Right atrium auricular region (tissue), 2 donors: ENCODE results near the gene GRB2. TPM values are rescaled to one million over a fixed set of nuclear protein-coding genes. Genes with fewer than 3 reads are reported as not detected.
"Not testable (repeated sequence)": the region's sequence is repeated elsewhere in the genome, so short reads cannot be mapped to it uniquely, and the experiment has no call there.

Source experiments
- DNase-seq: peaks from one replicate; pipeline ENCODE4 v3.0.0-alpha.2; 2019; ENCODE audit warnings: low spot score
- H3K27ac ChIP-seq, 2 donors: fragments of 200-600 bp; sonication (generic); 1 replicate in 1 of 2; 2 replicates in 1 of 2; pipeline ENCODE4 v1.5.1; 2016 to 2019
- H3K27me3 ChIP-seq, 2 donors: fragments of 200-600 bp; sonication (generic); one replicate each; pipeline versions ENCODE4 v1.5.1 to v1.6.0; 2017 to 2019
- H3K36me3 ChIP-seq: fragments of 200-600 bp; sonication (generic); one replicate; pipeline ENCODE4 v1.5.1; 2016
- H3K4me1 ChIP-seq, 2 donors: fragments of 200-600 bp; sonication (generic); one replicate each; pipeline versions ENCODE4 v1.5.1 to v1.6.0; 2017 to 2019
- H3K4me3 ChIP-seq, 2 donors: fragments of 200-600 bp; sonication (generic); 1 replicate in 1 of 2; 2 replicates in 1 of 2; pipeline ENCODE4 v1.5.1; 2017 to 2019; ENCODE audit warnings: mild to moderate bottlenecking in 1 of 2, moderate library complexity in 1 of 2
- H3K9me3 ChIP-seq, 2 donors: fragments of 200-600 bp; sonication (generic); one replicate each; pipeline ENCODE4 v1.5.1; 2019
- total RNA-seq, 2 donors: library from RNA; depleted of rRNA; stranded (reverse); fragments of >200 nt; gene quantifications; one replicate each; pipeline ENCODE4 v1.1.0, GENCODE V29; 2016
- TF ChIP-seq, protein P1 (sequence below), 2 donors: fragments of 200-600 bp; sonication (generic); IDR thresholded peaks; one replicate each; pipeline ENCODE4 v1.5.1; 2019; ENCODE audit warnings: antibody characterized with exemption in 2 of 2

Gene GRB2
- total RNA-seq: 100 to 1,000 TPM in 1 of 2 donors, 10 to 100 TPM in 1; 80.8 to 112 TPM

DNA sequence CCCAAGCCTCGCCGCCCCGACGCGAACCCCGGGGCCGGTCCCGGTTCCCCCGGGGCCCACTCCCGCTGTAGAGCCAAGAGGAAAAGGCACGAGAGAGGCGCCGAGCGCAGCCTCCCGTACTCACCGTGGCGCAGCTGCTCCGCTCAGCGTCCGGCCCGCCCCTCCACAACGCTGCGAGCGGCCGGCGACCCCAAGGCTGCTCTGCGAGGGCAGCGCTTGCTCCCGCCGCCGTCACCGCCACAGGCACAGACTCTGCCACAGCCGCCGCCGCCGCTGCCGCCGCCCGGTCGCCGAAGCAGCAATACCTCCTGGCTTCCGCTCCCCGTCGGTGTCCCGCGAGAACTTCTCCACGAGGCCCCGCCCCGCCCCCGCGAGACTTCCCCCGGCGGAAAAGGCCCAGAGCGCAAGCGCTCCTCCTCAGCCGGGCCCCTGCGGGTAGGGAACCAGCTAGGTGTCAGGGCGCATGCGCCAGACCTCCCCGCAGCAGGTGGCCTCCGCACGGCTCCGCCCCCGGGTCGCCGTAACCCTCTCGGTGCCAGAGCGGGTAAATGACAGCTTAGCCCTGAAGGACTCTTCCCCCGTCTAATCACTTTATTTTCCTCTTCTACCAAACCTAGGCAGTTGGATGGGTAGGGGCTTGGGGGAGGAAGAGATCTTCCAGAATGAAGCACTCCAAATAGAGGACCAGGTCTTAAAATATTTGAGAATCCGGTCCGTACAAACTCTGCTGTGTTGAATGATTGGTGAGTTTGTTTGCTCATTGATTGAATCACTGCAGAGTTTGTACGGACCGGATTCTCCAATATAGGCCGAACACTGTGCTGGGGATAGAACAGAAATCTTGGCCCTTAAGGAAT is at the start of gene GRB2:
Gene GRB2, minus strand, starts transcription at position 314 of the 857 bp plus-strand sequence. CDS start 12,050 bp downstream, outside the sequence.
- no peaks in the 10 kb centered on the region for H3K27me3 ChIP-seq
- H3K27ac ChIP-seq: peak within 1 kb of the TSS; percentile 85 to 93
- TF ChIP-seq, protein P1, sequence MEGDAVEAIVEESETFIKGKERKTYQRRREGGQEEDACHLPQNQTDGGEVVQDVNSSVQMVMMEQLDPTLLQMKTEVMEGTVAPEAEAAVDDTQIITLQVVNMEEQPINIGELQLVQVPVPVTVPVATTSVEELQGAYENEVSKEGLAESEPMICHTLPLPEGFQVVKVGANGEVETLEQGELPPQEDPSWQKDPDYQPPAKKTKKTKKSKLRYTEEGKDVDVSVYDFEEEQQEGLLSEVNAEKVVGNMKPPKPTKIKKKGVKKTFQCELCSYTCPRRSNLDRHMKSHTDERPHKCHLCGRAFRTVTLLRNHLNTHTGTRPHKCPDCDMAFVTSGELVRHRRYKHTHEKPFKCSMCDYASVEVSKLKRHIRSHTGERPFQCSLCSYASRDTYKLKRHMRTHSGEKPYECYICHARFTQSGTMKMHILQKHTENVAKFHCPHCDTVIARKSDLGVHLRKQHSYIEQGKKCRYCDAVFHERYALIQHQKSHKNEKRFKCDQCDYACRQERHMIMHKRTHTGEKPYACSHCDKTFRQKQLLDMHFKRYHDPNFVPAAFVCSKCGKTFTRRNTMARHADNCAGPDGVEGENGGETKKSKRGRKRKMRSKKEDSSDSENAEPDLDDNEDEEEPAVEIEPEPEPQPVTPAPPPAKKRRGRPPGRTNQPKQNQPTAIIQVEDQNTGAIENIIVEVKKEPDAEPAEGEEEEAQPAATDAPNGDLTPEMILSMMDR (IDR thresholded peaks at IDR 0.05): no peak
- H3K36me3 ChIP-seq: no peaks in the 10 kb centered on the region
- H3K9me3 ChIP-seq: no peaks in the 10 kb centered on the region
- peak within 1 kb of the TSS; percentile 73 to 98 for H3K4me3 ChIP-seq
- peaks cover 0 to 19% of the 10 kb centered on the region in 2 donors for H3K4me1 ChIP-seq
- peak; percentile 97 for DNase-seq

DNA sequence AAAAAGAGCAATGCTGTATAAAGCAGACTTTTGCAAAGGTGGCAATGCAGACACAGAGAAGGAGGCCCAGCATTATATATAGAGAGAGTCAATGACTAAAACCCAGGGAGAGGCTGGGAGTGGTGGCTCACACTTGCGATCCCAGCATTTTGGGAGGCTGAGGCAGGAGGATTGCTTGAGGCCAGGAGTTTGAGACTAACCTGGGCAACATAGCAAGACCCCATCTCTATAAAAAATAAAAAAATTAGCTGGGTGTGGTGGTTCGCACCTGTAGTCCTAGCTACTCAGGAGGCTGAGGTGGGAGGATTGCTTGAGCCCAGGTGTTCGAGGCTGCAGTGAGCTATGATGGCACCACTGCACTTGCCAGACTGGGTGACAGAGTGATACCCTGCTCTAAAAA is 49.2 kb upstream of the GRB2 start:
- H3K27ac ChIP-seq, H3K36me3 ChIP-seq: not testable (repeated sequence)
- peaks cover 0 to 27% of the 10 kb centered on the region in 2 donors for H3K4me1 ChIP-seq

DNA sequence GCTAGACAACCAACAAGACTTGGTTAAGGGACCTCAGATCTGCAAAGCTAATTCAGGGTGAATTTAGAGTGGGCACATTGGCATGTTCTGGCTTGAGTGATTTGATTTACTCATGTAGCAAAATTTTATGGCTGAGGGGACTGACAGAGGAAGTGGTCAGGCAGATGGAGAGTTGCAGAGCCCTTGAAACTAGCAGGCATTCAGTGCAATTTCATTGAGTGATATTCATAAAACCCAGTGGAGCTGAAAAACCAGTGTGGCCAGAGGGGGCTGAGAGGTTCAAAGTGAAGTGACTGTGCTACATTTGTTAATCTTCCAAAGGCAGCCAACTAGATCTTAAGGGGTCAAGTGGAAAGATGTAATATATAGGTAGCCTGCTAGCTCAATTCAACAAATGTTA is 48.7 kb upstream of the GRB2 start:
- Histone ChIP-seq H3K27ac (no peak overlapping the region), H3K4me1 (peaks cover 0 to 22% of the 10 kb centered on the region in 2 donors), H3K36me3 (no peaks in the 10 kb centered on the region), H3K27me3 (no peaks in the 10 kb centered on the region), H3K4me3 (no peak overlapping the region), H3K9me3 (no peaks in the 10 kb centered on the region)
- DNase-seq: no peak
- TF ChIP-seq, protein P1 (IDR thresholded peaks at IDR 0.05): no peak

More for the DNA sequence above, 49.2 kb upstream of the GRB2 start:
- H3K4me3 ChIP-seq, H3K9me3 ChIP-seq, DNase-seq, H3K27me3 ChIP-seq: not testable (repeated sequence)

DNA sequence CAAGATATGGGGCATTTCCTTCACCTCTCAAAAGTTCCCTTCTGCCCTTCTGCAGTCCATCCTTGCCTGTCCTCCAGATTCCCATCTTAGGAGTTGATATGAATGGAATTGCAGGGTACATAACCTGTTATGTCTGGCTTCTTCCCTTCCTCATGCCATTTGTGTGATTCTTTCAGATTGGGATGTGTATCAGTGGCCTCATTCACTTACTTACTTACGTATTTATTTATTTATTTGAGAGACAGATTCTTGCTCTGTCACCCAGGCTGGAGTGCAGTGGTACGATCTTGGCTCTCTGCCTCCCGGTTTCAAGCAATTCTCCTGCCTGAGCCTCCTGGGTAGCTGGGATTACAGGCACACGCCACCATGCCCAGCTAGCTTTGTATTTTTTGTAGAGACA is 44.8 kb upstream of the GRB2 start:
- Histone ChIP-seq H3K4me1 (no peaks in the 10 kb centered on the region), H3K9me3 (no peaks in the 10 kb centered on the region), H3K4me3 (no peak overlapping the region), H3K27ac (no peak overlapping the region), H3K27me3 (no peaks in the 10 kb centered on the region), H3K36me3 (no peaks in the 10 kb centered on the region)
- no peak for DNase-seq
- TF ChIP-seq, protein P1 (IDR thresholded peaks at IDR 0.05): no peak

DNA sequence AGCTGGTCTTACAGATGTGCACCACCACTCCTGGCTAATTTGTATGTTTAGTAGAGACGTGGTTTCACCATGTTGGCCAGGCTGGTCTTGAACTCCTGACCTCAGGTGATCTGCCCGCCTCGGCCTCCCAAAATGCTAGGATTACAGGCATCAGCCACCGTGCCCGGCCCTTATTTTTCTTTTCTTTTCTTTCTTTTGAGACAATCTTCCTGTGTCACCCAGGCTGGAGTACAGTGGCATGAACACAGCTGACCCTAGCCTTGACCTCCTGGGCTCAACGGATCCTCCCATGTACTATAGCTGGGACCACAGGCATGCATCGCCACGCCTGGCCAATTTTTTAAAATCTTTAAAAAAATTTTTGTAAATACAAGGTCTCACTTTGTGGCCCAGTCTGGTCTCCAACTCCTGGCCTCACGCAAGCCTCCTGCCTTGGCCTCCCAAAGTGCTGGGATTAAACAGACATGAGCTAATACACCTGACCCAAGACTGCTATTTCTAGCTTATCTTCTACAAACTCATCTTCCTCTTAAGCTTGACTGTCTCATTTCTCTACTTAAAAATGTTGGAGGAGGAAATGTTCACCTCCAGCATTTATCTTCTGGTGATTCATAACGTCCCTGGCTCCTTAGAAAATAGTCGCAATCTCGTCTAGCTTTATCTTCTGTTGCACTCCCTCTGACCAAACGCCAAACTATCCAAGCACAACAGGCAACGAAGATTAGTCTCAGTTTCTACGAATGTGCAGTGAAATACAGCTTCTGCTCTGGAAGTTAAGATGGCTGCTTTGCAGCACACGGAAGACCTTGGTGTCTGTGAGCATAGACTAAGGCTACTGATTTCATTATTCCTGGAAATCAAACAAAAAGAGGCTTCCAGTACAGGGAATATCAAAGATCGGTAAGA is 42.7 kb upstream of the GRB2 start:
- peaks cover 0 to 13% of the 10 kb centered on the region in 2 donors for H3K4me1 ChIP-seq
- H3K9me3 ChIP-seq: no peaks in the 10 kb centered on the region
- H3K27ac ChIP-seq: no peak overlapping the region
- H3K4me3 ChIP-seq: no peak overlapping the region
- no peaks in the 10 kb centered on the region for H3K27me3 ChIP-seq
- TF ChIP-seq, protein P1 (IDR thresholded peaks at IDR 0.05): no peak
- H3K36me3 ChIP-seq: no peaks in the 10 kb centered on the region
- no peak for DNase-seq

DNA sequence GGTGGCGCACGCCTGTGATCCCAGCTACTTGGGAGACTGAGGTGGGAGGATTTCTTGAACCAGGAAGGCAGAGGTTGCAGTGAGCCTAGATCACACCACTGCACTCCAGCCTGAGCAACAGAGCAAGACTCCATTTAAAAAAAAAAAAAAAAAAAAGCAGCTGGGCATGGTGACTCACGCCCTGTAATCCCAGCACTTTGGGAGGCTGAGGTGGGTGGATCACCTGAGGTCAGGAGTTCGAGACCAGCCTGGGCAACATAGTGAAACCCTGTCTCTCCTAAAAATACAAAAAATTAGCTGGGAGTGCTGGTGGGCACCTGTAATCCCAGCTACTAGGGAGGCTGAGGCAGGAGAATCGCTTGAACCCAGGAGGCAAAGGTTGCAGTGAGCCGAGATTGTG is 40.4 kb upstream of the GRB2 start:
- not testable (repeated sequence) for H3K27me3 ChIP-seq, H3K27ac ChIP-seq, DNase-seq, H3K4me3 ChIP-seq, H3K36me3 ChIP-seq, H3K9me3 ChIP-seq
- peaks cover 0 to 18% of the 10 kb centered on the region in 2 donors for H3K4me1 ChIP-seq
